Left kidney (tissue), 2 donors: ENCODE results near the gene BAG5. TPM values are rescaled to one million over a fixed set of nuclear protein-coding genes. Genes with fewer than 3 reads are reported as not detected.
A peak's percentile ranks its signal among the peaks of the same experiment; 100 is the strongest.

Source experiments
- DNase-seq: peaks from one replicate; pipeline ENCODE4 v3.0.0-alpha.2; 2013
- polyA plus RNA-seq: library from polyadenylated mRNA; unstranded; fragments of 120-200 nt; gene quantifications from one replicate; pipeline ENCODE4 v1.2.1, GENCODE V29; 2013; ENCODE audit not compliant: insufficient read length

BAG5 gene
- polyA plus RNA-seq, 1 donor = 35.7 TPM

DNA sequence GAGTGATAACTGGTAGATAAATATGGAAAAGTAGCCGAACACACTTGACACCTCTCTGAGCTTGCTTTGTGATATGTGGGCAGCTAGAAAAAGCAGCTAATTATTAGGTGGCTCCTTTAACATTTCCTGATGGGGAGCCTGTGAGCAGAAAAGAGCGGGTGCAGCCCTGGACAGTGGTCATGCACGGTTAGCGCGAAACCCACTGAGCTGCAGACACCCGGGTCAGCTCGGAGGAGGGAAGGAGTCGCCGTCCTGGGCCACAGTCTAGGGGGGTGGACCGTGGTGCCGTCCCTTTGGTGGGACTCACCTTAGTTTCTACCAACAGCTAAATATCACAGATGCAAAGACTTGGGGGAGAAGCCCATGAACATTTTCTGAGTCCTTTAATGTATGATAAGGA, 7.0 kb upstream of the BAG5 start:
- no peak for DNase-seq

DNA sequence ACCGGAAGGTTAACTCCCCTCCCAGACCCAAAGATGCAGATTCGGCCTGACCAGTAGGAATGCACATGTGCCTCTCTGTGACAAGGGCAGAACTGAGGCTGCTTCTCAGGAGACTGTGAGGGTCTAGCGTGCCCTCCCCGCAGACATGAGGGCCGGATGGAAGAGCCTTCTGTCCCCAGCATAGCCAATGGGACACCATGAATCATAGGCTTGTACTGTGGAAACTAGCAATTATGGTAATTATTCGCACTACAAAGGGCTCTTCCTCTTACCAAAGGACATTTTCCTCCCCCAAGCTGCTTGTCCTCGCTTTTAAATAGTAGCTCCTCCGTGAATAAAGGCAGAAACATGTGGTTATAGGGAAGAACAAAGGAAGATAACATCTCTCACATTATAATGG, 6.5 kb upstream of the BAG5 start:
- no peak for DNase-seq

DNA sequence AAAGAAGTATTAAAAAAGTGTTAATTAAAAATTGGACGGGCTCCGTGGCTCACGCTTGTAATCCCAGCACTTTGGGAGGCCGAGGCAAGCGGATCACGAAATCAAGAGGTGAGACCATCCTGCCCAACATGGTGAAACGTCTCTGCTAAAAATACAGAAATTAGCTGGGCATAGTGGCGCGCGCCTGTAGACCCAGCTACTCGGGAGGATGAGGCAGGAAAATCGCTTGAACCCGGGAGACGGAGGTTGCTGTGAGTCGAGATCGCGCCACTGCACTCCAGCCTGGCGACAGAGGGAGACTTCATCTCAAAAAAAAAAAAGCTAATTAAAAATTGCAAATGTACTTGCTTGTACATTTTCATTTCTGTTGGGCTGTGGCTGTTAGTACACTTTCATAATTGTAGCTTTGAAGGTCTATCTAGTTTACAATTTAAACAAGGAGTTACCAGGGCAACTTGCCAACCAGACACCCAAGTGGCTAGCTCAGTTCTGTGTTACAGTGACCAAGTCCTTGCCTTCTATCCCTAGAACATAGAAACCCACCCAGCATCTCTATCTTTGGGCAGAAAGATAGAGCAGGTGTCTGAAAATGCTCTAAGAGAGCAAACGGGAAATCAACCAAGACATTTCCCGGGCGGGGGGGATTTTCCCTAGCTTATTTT, 1.5 kb upstream of the BAG5 start:
- DNase-seq = no peak

DNA sequence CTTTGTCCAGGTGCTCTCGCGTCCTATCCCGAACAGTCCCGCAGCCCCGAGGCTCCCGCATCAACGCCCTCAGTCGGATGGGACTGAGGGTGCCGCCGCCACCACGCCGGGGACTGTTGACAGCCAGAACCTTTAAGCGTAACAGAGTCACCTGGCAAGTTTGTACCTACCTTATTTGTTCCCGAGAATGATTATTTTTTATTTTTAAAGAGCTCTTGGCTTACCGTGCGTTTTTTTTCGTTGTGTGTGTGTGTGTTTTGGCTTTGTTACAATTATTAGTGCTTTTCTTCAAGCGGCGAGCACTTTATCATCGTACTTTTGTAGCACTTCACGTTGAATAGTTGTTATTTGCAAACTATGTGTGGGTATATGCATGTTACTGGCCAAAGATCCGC, 766 bp upstream of the BAG5 start:
- no peak for DNase-seq

DNA sequence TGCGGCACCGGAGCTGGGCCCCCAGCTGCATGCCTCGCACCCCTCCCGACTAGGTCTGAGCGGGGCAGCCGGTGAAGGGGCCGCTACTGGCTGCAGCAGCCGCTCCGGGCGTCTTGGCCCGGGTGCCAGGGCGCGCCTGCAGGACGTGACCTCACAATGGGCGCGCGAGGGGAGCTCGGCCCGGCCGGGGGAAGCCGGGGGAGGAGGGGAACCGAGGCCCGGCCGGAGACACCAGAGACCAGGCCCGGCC, 353 bp downstream of the BAG5 start:
- DNase-seq = no peak

DNA sequence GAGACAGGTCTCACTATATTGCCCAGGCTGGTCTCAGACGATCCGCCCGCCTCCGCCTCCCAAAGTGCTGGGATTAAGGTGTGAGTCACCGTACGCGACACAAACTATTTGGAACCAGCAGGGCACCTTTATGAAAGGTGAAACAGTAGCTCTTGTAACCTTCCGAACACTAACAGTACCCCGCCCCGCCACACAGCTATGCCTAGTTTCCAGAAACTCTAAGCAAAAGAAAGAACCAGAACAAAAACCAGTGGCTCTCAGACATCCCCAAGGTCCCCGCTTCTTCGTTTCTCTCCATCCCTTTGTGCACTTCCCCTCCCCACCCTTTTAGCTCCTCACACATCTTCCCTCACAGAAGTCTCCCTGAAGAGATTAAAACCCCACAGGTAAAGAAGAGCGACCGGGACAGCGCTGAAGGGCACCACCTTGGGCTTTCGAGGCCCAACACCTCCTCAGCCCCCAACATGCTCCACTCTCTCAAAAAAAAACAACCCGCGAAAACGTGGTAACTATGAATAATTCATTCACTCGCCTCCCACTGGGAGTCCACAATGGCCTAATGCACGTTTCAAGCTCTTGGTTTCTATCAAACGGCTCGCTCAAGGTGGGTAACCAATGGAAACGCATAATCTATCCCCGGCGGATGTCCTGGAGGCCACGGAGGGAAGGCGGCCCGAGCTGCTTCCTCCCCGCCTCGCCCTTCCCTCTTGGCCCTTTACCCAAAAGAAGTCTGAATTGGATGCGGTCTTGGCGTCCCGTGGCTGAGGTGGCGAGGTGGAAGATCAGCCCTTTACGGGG, 877 bp downstream of the BAG5 start:
- no peak for DNase-seq

DNA sequence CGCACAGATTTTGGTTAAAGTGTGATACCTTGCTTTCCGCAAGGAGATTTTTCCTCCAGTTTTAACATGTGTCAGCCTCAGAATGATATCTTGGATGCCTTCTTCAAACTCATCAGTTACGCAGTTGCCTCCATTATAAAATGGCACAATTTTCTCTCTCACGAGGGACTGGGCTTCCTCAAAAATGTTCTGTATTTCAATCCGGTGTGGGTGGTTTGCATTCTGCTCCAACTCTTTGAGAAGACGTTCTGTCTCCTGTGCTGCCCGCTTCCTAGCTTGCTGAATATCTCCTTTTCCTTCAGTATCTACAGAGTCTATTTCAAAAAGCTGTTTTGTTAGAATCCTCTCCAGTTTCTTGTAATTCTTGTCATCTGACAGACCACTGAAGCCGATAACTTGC, 1.8 kb downstream of the BAG5 start:
- DNase-seq = no peak

DNA sequence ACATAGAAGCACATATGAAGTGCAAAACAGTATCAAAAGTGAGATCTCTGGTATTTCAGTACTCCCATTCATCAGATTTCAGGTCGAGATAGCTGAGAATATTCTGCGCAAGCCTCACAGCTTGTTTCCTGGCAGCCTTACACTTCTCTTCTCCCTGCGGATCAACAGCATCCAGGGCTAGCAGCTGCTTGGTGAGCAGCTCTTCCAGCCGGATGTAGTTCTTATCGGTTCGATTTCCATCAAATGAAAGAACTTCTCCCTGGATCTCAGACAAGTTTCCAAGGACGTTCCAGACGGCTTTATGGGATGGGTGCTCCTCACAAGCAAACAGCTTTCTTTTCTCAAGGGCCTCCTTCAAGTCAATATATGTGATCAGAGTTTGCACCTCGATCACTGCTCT, 2.7 kb downstream of the BAG5 start:
- DNase-seq = no peak

DNA sequence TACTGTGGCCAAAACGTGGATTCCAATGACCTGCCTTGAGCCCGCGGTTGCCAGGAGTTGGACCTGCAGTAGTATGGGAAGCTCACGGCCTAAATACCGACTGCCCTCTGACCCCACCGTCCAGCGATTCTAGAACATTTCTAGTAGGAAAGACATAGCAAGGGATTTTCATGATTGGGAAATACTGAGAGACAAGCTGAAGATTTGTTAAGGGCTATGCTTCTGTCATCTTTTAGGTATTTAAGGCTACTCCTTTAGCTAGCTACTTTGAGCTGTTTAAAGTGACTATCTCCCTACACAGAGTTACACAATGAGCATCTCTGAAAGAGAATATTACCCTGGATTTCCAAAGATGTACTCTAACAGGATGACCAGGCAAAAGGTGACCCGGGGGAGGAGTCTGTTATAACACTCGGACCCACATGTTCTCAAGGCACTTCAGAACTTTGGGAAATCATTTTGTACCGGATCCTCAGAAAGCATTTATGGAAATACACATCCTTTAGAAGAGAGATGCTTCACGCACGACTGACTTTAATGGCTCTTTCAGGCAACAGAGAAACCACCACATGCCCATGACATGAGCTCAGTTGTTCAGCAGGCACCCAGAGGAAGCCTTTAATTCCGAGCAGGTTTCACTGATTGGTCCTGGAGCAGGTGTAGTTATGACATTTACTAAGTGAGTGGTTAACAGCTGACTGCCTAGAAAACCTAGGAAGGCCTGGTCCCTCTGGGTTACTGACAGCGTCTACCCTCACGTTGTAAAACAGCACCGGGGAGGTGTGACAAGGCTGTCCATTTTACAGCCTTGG, 4.2 kb downstream of the BAG5 start:
- DNase-seq = peak; percentile 81

DNA sequence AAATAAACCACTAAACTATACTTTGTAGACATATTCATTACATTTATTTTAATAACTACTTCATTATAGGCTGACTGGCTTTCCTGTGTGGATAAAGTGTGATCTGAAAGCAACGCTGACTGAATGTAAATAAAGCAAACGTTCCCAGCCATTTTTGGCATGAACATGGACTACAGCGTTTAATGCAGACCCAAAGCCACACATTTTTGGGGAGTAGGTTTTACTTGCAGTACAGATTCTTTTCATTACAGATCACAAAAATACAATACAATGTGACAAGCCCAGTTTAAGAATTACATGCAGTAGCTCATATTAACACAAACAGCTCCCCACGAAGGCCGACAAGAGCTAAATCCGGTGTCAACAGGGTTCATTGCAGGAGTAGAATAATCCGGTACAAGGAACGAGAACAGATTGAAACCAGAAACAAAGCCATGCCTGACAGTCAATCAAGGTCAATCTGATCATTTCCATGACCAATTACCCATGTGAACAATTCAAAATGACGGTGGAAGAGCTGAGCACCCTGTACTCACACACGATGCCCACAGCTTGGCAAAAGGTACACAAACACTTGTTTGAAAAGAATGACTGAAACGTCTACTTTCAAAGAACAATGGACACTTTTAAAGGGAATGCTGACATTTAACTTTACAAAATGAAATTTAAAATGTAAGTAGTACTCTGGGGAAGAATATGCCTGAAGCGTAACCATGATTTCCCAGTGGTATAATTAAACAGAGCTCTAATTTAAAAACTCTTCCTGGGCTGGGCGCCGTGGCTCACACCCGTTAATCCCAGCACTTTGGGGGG, 5.3 kb downstream of the BAG5 start:
- DNase-seq = no peak

DNA sequence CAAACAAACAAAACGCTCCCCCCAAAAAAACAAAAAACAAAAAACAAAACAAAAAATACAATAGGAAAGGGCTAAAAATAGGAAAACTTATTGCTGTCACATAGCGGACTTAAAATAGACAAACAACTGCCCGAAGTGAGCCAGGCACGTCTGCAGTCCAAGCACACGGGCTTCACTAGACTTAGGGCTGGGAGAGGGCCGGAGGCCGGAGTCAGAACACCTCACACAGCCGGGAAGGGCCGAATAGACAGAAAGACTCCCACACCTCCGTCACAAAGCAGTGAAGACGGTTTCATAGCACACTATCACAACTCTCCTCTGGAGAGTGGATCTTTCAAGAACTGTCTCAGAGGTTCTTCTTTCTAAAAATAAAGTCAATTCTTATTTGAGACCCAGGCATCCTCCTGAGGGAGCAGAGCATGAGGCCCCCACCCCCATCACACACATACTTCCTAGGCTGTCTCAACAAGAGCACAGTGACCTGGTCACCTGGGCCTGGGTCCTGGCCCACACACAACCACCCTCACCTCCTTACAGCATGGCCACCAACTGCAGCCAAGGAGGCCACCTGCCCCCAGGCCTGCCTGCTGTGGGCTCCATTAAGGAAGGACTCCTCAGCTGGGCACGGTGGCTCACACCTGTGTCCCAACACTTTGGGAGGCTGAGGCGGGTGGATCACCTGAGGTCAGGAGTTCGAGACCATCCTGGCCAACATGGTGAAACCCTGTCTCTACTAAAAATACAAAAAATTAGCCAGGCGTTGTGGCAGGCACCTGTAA, 6.7 kb downstream of the BAG5 start:
- DNase-seq = no peak

DNA sequence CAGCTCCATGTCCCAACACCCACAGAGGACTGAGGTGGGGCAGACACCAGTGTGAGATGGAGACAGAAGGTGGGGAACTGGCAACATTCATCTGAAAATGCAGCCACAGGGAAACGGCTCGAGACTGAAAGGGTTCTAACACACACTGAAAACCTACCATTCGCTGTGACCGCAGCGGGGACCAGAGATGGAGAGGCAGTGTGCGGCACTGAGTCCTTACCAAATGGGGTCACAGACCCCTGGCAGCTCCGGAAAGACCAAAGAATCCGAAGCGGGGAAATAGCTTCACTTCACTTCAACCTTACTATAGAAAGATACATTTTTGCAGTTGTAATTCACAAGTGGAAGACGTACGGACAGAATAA, 9.6 kb downstream of the BAG5 start:
- no peak for DNase-seq

DNA sequence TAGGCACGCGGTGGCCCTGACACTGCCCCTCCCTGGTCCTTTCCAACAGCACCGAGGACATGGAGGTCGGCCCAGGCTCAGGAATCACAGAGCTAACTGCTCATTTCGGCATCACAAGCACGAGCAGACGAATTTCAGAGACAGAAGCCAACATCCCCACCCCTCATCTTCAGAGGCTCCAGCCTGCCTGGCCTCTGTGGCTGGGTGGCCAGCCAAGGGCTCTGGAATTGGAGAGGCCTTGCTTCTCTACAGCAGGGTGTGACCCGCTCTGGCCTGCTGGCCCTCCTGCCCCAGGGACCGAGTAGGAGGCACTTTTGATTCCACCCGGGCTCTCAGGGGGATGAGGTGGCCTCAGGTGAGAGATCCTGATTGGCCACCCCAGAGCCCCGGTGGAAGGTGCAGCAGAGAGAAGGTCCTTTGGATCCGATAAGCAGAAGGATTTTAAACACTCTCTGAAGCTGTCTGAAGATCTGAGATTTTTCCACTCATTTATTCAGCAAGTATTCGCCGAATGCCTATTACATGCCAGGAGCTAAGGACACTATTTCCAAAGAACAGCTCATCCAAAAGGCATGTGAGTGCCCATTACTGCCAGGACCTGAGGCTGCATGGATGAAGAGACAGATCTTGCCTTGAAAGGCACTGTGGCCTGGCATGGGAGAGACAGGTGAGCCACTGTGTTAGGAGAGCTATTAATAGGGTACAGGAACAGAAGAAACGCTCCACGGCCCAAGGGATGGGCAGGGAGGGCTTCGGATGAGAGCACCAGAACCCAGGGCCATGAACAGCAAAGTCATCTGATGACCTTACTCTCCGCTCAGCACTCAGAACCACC, 10.2 kb downstream of the BAG5 start:
- DNase-seq = no peak

DNA sequence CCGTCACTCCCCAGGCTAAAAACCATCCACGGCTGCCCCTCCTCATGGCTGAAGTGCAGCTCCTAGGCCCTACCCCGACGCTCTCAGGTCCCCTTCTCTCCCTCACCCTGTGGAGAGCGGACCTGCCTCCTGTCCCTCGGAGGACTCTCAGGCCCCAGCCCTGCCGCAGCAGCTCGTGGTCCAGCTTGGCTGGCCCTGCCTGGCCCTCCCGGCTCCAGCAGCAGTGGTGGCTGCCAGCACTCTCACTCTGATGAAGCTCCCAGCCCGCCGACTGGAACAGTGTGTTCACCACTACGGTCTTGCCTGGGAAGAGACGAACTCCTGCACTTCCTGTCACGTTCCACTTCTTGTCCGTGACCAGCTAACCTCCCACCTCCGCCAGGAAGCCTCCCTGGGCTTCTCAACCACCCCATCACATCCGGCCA, 11.1 kb downstream of the BAG5 start:
- DNase-seq = no peak

DNA sequence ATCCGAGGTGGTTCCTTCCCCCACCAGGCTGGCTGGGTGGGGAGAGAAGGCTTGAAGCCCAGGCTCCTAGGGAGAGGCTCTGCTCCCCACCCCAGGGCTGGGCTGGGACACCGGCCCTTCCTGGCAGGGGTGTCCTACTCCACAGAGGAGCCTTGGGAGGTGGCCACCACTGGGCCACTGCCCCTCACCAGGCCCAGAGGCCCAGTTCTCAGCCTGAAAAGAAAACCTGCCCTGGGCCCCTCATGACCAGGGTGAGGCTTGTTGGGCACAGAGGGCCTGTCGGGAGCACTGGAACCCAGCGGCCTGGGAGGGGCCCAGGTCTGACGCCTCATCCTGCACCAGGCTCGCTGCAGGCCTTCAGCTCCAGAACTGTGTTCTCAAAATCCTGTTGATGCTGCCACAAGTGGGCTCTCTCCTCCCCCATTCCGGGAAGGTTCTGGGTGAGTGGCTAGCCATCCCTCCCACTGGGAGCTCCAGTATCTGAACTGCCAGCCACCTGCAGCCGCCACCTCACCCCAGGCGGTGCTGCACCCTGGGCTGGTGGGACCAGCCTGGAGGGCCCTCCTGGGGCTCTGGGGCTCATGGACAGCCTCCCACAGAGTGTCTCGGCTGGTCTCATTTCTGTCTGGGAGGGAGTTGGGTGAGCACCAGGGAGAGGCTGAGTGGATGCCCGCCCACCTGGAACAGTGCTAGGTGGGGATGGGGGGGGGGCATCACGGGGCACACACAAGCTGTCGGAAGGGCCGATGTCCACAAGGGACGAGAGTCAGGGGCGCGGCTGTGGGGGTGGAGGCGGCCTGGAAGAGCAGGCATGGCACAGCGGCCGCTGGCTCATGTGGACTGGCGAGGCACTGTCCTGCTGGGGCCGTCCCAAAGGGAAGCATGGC, 11.8 kb downstream of the BAG5 start:
- no peak for DNase-seq

DNA sequence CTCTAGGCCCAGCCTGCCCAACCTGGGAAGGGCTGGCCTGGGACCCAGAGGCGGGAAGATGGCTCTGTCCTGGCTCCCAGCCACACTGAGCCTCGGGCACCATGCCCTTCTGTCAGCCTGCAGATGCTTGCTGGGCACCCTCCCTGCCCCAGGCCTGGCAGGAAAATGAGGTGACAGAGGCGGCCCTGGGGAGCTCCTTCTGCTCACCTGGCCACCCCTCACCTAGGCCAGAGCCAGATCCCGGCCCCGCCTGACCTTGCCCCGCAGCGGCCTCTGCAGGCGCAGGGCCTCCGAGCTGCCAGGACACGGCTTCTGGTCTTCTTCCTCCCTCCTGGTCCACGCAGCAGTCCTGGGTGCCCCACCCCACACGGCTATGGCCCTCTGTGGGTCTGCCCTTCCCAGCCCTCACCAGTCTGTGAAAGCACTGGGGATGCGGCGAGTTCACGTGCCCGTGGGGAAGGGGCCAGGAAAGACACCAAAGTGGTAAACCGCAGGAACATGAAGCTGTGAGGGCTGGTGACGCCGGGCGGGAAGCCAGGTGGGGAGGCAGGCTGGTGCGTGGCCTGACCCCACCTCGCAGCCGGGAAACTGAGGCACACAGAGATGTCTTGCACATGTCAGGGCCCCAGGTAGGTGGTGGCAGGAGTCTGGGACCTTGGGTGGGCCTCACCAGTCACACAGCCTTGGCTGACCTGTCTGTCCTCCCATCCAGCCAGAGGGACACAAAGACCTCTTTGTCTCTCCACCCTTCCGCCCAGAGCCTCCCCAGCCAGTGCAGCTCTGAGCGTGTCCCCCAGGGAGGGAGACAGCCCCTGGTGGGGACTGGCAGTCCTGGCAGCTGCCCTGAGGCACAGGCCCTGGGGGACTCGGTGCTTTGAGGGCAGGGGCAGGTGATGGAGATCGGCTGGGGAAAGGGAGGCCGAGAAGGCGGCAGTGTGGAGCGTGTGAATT, 12.8 kb downstream of the BAG5 start:
- DNase-seq = no peak

DNA sequence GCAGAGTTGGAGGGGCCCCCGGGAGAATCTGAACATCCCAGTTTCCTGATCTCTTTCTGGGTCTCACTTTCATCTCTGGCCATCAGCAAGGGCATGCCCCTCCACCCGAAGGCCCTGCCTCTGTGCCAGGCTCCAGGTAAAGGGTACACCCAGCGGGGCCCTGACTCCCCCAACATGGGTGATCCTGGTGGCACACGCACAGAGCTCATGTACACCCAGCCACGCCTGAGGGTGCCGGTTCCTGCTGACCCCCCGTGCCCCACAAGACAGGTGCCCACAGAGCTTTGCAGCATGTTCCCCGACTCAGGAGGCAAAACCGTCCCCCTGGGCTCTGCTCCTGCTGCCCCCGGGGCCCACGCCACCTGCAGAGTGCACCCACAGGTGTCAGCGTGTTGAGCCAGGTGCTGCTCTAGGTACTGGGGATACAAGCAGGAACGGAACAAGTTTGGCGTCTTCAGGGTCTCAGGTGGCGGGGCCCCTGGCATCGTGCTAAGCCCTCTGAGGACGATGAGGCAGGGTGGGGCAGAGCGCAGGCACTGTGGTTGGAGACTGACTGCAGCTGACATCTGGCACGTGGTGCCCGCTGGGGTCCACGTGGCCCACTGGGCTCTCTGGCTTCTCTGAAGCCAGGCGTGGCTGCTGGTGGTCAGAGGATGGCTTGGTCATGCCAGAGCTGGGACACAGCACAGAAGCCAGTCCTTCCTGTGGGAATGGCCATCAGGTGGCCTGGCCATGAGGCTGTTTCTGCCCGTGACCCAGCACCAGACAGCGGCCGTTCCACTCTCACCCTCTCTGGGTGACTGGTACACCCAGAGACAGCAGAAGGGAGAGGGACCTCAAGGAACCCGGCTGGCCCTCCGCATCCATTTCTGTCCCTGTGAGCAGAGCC, 13.8 kb downstream of the BAG5 start:
- DNase-seq = no peak
